H1 (cell line): ENCODE data around the gene TCEANC2. TPM values are rescaled to one million over a fixed set of nuclear protein-coding genes. Genes with fewer than 3 reads are reported as not detected.

Source experiments
- ATF2 ChIP-seq: IDR thresholded peaks from 2 replicates; pipeline ENCODE4 v1.6.1; 2012; ENCODE audit warnings: low read length, inconsistent platforms
- BRCA1 ChIP-seq: IDR thresholded peaks from 2 replicates; pipeline ENCODE4 v1.6.1; 2012; ENCODE audit warnings: low read depth, low read length, improper control_type of control experiment
- CHD1 ChIP-seq: IDR thresholded peaks from 2 replicates; pipeline ENCODE4 v1.6.1; 2012; ENCODE audit warnings: low read depth, low read length, improper control_type of control experiment
- EZH2 ChIP-seq: fragments of 200-600 bp; sonication (generic); IDR thresholded peaks from 2 replicates; pipeline ENCODE4 v1.7.1; 2012; ENCODE audit warnings: low read depth, mild to moderate bottlenecking, moderate library complexity, low read length, inconsistent platforms; ENCODE audit not compliant: severe bottlenecking
- KDM4A ChIP-seq: IDR thresholded peaks from one replicate; pipeline ENCODE4 v1.7.1; 2012; ENCODE audit warnings: low read depth, mild to moderate bottlenecking, moderate library complexity, low read length, inconsistent platforms; ENCODE audit not compliant: severe bottlenecking
- KDM5A ChIP-seq: fragments of 200-600 bp; IDR thresholded peaks from 2 replicates; pipeline ENCODE4 v1.7.1; 2012; ENCODE audit warnings: mild to moderate bottlenecking, low read length, inconsistent platforms, mixed read lengths
- MAFK ChIP-seq: IDR thresholded peaks from 2 replicates; pipeline ENCODE4 v1.6.1; 2012; ENCODE audit warnings: low read depth, mild to moderate bottlenecking, improper control_type of control experiment, low read length
- MAX ChIP-seq: IDR thresholded peaks from 2 replicates; pipeline ENCODE4 v1.6.1; 2012; ENCODE audit warnings: inconsistent platforms
- NANOG ChIP-seq: IDR thresholded peaks from 2 replicates; pipeline ENCODE4 v1.6.1; 2011; ENCODE audit warnings: low read length, low read depth, mild to moderate bottlenecking, inconsistent platforms; ENCODE audit not compliant: insufficient read depth, poor library complexity, severe bottlenecking
- PHF8 ChIP-seq: fragments of 200-600 bp; sonication (generic); conservative IDR thresholded peaks from 2 replicates; pipeline ENCODE4 v1.7.1; 2012; ENCODE audit warnings: low read depth, mild to moderate bottlenecking, inconsistent platforms, low read length, moderate library complexity
- RAD21 ChIP-seq, 2 experiments: IDR thresholded peaks in 1 of 2; conservative IDR thresholded peaks in 1 of 2; 2 replicates each; pipeline ENCODE4 v1.6.1; 2011; ENCODE audit warnings: low read depth in 2 of 2, low read length in 2 of 2, improper control_type of control experiment in 1 of 2, inconsistent platforms in 1 of 2, mild to moderate bottlenecking in 1 of 2, moderate library complexity in 1 of 2
- RXRA ChIP-seq: IDR thresholded peaks from 2 replicates; pipeline ENCODE4 v1.6.1; 2011; ENCODE audit warnings: low read depth, mild to moderate bottlenecking, low read length, moderate library complexity; ENCODE audit not compliant: insufficient read depth
- SIRT6 ChIP-seq: IDR thresholded peaks from one replicate; pipeline ENCODE4 v1.7.1; 2012; ENCODE audit warnings: low read length, inconsistent platforms
- SUZ12 ChIP-seq: fragments of 200-600 bp; sonication (generic); IDR thresholded peaks from 2 replicates; pipeline ENCODE4 v1.6.1; 2012; ENCODE audit warnings: mild to moderate bottlenecking, inconsistent platforms, low read length, moderate library complexity, mixed read lengths
- TAF1 ChIP-seq: IDR thresholded peaks from 2 replicates; pipeline ENCODE4 v1.6.1; 2011; ENCODE audit warnings: mild to moderate bottlenecking, low read depth, low read length
- YY1 ChIP-seq: IDR thresholded peaks from 2 replicates; pipeline ENCODE4 v1.6.1; 2011; ENCODE audit warnings: low read depth, mild to moderate bottlenecking, low read length
- polyA plus RNA-seq, 7 experiments: library from polyadenylated mRNA; depleted of rRNA in 3 of 7; stranded (reverse) in 5 of 7; unstranded in 2 of 7; fragments of >200 nt in 5 of 7; fragments of 200-250 nt in 2 of 7; gene quantifications; 1 replicate in 5 of 7; 2 replicates in 1 of 7; 4 replicates in 1 of 7; pipeline versions ENCODE4 v1.2.1 to v1.2.3, GENCODE V29; 2011 to 2013; ENCODE audit warnings: missing spikeins in 2 of 7, mixed read lengths in 2 of 7
- total RNA-seq: library from RNA; stranded (reverse); fragmentation: NEBNext Ultra II Directional; extraction: Animal tissue kit (Norgen Biotek cat#: 25700); gene quantifications from 2 replicates; pipeline ENCODE4 v1.2.1, GENCODE V29; 2021
- TF ChIP-seq, protein P1 (sequence below), 3 experiments: IDR thresholded peaks; 1 replicate in 2 of 3; 2 replicates in 1 of 3; pipeline versions ENCODE4 v1.5.1 to v1.6.1; 2011; ENCODE audit warnings: low read length in 3 of 3, mild to moderate bottlenecking in 3 of 3, inconsistent platforms in 2 of 3, low read depth in 1 of 3, moderate library complexity in 1 of 3; ENCODE audit not compliant: insufficient read depth in 1 of 3; ENCODE audit errors: control extremely low read depth in 1 of 3

Gene TCEANC2
- total and polyA plus RNA-seq, 2 of the 8 experiments (the other 6 are each of a cell fraction or from before 2014, with no cell fraction given): 4.2 to 8.2 TPM

- TF ChIP-seq NANOG: no peak
- TF ChIP-seq SIRT6: no peak
- TF ChIP-seq MAFK: no peak
- no peak for TF ChIP-seq BRCA1
- no peak for TF ChIP-seq RXRA
- no peak for TF ChIP-seq KDM4A
- TF ChIP-seq MAX: 0 out of 2 replicates have a peak, but pooled peaks have one; percentile 37
- TF ChIP-seq, protein P1, sequence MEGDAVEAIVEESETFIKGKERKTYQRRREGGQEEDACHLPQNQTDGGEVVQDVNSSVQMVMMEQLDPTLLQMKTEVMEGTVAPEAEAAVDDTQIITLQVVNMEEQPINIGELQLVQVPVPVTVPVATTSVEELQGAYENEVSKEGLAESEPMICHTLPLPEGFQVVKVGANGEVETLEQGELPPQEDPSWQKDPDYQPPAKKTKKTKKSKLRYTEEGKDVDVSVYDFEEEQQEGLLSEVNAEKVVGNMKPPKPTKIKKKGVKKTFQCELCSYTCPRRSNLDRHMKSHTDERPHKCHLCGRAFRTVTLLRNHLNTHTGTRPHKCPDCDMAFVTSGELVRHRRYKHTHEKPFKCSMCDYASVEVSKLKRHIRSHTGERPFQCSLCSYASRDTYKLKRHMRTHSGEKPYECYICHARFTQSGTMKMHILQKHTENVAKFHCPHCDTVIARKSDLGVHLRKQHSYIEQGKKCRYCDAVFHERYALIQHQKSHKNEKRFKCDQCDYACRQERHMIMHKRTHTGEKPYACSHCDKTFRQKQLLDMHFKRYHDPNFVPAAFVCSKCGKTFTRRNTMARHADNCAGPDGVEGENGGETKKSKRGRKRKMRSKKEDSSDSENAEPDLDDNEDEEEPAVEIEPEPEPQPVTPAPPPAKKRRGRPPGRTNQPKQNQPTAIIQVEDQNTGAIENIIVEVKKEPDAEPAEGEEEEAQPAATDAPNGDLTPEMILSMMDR (IDR thresholded peaks at IDR 0.05; ENCODE audit: control extremely low read depth in 1 of 3, insufficient read depth in 1 of 3, low read depth in 1 of 3, low read length in 3 of 3): peak; percentile 85 to 98 (median 95)
- no peak for TF ChIP-seq PHF8
- no peak for TF ChIP-seq CHD1
- TF ChIP-seq TAF1: no peak
- peak; percentile 73 to 82 for TF ChIP-seq RAD21 (IDR thresholded peaks at IDR 0.05 in 1 of 2, conservative IDR thresholded peaks at IDR 0.05 in 1 of 2; ENCODE audit: low read depth in 2 of 2, low read length in 2 of 2)
- TF ChIP-seq SUZ12: no peak
- TF ChIP-seq YY1: 0 out of 2 replicates have a peak, but pooled peaks have one; percentile 17
- no peak for TF ChIP-seq ATF2
- TF ChIP-seq KDM5A: no peak
- no peak for TF ChIP-seq EZH2
Measured at GRCh38 chr1:54081306-54082270, 28.2 kb downstream of the TCEANC2 start (continued).
